Measurements from ENCODE around the gene GABRB1.

DNA sequence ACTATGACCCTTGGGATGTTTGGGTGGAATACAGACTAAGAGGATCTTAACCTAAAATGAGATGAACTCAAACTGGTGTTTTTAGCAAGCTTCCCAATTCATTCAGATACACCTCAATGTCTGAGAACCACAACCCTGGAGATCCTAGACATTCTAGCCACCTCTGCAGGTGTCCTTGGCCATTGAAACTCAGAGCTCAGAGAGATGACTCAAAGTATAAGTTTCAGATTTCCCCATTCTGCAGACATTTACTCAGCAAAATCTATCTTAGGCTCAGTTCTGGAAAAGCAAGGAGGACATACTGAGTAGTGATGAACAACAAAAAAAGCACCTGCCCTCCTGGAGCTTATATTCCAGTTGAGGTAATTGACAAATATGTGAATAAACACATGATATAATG, 384.4 kb downstream of the GABRB1 start:
- TF ChIP-seq, protein P1, sequence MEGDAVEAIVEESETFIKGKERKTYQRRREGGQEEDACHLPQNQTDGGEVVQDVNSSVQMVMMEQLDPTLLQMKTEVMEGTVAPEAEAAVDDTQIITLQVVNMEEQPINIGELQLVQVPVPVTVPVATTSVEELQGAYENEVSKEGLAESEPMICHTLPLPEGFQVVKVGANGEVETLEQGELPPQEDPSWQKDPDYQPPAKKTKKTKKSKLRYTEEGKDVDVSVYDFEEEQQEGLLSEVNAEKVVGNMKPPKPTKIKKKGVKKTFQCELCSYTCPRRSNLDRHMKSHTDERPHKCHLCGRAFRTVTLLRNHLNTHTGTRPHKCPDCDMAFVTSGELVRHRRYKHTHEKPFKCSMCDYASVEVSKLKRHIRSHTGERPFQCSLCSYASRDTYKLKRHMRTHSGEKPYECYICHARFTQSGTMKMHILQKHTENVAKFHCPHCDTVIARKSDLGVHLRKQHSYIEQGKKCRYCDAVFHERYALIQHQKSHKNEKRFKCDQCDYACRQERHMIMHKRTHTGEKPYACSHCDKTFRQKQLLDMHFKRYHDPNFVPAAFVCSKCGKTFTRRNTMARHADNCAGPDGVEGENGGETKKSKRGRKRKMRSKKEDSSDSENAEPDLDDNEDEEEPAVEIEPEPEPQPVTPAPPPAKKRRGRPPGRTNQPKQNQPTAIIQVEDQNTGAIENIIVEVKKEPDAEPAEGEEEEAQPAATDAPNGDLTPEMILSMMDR (IDR thresholded peaks at IDR 0.05), result no peak
- no peak for TF ChIP-seq POLR2A (IDR thresholded peaks at IDR 0.05)

Data from right lobe of liver (tissue), 4 donors.